Ammon's horn (tissue), 1 donor: ENCODE measurements around the gene SLC22A23.

Source experiments
- DNase-seq: peaks from one replicate; pipeline ENCODE4 v3.0.0-alpha.2; 2016; ENCODE audit warnings: low spot score

Gene SLC22A23

DNA sequence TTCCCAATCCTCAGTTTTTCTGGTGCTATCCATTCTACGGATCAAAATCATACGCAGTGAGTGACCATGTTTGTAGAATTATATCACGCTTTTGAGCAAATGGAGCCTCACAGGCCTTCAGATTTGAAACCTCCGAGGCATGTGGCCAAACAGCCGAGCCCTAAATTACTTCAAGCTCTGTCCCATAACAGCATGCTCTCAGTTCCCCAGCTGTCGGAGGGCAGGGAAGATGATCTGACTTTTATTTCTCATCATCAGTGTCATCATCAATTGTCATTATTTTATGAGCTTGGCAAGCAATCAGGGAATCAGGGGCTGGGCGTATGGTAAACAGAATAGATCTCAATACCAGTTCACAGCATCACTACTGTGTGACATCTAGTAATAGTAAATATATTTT lies 124.9 kb downstream of the SLC22A23 start:
- DNase-seq: no peak

DNA sequence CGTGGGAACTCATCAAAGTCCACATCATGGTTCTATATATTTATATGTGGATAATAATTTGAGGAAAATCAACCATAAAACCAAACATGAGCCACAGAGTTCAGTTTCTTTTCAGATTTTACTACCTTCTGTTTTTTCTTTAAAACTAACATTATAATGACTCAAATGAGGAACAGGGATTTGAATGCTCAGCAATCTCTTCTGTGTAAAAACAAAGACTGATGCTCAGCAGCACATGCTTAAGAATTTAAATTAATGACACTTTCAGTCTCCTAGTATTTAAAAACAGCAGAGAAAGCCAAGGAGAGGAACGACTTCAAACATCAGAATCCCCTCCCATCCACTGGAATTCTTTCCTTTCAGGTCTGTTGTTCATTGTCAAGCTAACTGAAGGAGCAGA lies 125.4 kb downstream of the SLC22A23 start:
- DNase-seq: no peak

DNA sequence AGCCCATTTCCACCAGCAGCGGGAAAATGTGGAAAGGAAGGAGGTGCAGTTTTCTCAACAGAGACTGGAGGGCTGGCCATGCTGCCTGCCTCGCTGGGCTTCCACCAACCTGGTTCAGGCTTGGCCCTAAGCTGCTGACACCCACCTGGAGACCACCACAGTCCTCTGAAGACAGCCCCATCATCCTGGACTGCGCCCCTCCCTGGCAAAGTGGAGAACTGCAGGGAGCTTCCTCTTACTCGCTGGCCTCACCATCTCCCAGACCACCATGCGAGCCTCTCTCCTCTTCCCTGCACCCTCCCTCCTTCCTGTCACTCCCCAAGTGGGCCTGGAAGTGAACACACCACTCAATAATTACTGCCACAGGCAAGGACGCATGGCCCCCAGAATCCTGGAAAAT lies 126.7 kb downstream of the SLC22A23 start:
- DNase-seq: no peak

DNA sequence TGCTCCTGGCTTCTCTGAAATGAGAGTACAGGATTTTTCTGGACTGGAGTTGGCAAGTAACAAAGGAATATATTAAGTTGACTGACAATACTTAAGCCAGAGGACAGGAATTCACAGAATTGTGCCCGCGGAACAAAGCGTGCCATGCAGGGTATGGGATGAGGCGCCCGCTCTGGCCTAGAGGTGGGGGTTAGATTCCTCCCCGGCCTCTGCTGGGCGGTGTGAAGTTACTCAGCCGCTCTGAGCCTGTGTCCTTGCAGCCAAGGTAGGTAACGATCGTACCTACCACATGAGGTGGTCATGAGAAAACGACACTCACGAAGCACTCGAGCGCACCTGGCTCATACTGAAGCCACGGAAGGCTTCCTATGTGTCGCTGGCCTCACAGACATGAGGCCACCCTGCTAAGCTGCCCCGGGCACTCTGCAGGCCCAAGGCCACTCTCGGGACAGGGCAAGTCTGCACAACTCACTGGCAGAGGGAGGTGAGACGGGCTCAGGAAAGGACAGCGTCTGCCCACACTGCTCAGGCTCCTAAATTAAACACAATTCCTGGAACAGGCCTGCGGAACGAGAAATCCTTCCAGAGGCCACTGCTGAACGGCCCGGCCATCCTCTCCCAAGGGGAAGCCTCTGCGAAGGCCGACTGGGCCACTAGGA lies 127.3 kb downstream of the SLC22A23 start:
- no peak for DNase-seq

DNA sequence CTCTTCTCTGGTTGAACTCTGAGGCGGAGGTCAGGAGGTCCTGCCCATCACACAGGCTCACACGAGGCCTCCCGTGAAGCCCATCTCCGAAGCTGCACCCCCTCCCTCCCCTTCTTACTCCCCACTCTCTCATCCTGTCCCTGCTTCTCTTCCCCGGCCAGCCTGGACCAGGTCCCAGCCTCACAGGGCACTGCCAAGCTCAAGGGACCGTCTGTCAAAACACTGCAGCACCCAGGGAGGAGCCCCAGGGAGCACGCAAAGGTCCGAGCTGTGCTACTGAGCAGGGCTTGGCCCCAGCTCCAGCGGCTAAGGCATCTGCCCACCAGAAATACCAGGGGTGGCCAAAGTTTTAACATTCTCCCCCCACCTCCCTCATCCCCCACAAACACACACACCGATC lies 128.1 kb downstream of the SLC22A23 start:
- DNase-seq: peak; percentile 57

DNA sequence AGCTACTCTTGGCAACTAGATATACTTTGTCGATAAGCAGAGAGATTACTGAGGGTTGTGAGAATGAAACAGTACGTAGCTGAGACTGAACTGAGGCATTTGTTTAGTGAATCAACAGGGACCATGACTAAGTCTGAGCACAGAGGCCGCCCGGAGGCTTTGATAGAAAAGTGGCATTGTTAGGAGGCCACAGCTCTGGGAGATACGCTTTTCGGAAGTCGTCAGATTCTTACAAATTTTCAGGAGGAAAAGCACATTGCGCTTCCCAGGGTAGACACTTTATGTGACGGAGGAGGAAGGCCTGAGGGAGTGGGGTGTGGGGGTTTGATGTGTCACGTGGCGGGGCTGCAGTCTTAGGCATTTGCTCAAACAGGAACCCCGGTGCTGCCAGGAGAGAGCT lies 128.7 kb downstream of the SLC22A23 start:
- no peak for DNase-seq

DNA sequence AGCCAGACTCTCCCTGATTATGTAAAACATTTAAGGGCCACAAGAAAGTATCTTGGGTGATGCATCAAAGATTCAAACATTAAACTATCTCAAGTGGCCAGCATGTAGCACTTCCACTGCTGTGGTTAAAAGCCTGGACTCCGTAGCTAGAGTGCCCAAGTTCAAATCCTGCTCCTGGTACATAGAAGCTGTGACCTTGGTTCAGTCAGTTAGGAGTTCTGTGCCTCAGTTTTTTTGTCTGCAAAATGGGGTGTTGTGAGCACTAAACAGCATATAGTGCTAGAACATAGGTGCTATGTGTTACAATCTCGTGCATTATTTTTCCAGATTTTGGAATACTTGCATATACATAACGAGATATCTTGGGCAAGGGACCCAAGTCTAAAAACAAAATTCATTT lies 129.4 kb downstream of the SLC22A23 start:
- no peak for DNase-seq

DNA sequence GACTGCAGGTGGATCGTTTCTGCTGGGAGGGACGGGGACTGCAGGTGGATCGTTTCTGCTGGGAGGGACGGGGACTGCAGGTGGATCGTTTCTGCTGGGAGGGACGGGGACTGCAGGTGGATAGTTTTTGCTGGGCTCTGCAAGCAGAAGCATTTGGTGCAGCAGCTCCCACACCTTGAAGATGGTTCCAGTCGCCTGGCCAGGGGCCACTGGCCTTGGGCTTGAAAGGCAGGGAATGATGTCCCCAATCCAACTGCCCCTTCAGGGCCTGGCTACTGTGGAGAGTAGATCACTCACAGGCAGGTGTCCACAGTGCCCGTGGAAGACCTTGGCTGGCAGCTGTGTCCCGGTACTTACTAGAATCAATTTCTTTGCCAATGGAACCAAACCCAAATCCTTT lies 129.9 kb downstream of the SLC22A23 start:
- no peak for DNase-seq

DNA sequence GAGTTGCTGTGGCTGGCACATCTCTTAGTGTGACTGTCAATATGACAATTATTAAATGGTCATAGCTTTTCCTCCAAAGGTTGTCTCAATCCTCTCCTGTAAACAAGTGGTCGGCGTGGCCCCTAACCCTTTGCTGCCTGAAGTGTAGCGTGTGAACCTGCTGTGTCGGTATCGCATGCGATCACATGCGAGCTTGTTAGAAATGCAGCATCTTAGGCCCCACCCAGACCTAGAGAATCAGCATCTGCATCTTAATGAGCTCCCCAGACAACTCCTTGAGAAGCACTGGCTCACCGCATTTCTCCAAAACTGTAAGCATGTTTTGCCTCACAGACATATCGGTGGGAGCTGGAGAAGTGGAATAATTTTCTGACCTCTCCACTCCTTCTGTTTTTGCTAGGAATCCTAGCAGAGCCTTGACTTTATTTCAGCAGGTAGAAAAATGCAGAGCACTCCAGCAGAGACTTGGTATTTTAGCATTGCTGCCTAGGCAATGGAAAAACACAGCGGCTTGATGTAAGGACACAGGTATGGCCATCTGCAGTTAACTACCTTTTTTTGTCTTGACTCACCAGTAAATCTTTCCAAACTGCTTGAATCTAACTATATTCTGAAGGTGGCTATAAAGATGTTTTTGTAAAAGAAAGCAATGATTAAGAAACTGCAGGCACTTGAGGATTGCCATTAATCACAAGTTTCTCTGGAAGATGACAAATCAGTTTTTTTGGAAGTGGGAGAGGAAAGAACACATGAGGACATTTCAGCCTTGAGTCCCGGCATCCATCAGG lies 130.5 kb downstream of the SLC22A23 start:
- DNase-seq: no peak

DNA sequence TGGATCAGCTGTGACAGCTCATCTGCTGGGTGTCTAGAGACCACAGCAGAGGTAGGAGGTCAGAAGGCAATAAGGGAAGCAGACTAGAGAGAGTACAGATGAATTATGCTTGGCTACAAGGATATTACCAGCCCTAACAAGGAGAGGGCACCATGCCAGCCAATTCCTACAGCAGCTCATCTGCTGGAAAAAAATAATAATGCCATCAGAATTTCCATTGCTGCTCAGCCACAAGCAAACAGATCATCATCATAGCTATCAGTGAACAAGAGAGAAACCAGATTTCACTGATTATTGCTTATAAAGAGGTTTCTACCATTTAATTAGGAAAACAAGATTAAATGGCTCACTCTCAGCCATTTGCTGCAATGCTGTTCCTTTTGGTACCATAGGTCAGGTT lies 131.6 kb downstream of the SLC22A23 start:
- peak; percentile 49 for DNase-seq

DNA sequence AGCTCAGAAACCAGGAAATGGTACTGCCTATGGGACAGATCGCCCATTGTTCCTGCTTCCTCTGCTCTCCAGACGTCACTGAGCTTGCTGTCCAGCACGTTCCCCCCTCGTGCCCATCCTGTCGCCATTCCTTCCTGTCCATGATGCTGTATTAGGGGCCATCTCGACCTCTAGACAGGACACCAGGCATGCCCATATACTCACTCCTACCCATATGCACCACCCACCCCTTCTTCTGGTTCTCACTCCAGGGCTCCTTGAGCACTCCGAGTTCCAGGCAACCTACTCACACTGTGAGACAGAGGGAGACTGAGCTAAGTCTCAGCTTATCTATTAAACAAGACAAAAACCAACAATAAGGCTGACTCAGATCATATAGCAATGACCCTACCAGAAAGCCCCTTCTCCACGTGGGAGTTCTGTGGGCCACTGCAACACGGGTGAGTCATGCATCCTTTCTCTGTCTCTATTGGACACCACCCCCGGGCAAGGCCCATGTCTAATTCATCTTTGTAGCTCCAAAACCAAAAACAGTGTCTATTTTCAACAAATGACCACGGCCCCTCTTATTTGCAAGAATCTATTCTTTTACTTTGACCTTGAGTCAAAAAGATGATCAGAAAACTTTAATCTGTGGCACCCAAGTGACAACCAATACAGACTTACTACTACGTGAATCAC lies 132.4 kb downstream of the SLC22A23 start:
- DNase-seq: peak; percentile 90

DNA sequence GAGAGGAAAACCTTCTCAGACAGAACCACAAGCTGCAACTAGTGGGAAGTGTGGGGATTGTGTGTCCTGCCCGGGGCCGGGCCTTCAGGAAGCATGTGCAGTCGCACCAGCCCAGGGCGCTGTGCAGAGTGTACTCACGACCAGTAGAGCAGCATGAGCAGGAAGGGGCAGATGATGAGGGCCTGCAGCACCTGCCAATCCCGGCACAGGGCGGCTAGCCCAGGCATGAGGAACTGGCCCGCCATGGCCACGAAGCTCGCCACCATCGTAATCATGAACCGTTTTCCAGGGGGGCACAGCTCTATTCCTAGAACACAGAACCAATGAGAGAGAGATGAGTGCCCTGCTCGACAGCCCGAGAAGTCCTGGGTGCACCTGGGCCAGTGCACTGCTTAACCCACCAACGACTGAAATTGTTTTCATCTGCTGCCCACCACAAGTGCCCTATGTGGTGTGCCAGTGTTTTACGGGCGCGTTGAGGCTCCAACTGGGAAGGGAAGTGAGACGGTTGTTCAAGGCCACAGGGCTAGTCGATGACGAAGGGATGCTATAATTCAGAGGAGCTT lies 133.1 kb downstream of the SLC22A23 start:
- no peak for DNase-seq

DNA sequence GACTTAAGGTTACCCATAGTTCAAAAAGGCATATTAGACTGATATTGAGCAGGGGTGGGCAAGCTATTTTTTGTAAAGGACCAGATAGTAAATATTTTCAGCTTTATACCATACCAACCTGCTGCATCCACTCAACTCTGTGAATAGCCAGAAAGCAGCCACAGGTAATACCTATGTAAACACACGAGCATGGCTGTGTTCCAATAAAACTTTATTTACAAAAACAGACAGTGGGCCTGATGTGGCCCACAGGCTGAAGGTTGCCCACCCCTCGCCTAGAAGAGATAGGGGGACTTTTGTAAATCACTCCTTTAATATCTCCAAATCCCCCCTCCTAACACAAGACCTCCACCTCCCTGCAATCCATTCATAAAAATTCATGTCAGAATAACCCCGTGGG lies 133.7 kb downstream of the SLC22A23 start:
- no peak for DNase-seq

DNA sequence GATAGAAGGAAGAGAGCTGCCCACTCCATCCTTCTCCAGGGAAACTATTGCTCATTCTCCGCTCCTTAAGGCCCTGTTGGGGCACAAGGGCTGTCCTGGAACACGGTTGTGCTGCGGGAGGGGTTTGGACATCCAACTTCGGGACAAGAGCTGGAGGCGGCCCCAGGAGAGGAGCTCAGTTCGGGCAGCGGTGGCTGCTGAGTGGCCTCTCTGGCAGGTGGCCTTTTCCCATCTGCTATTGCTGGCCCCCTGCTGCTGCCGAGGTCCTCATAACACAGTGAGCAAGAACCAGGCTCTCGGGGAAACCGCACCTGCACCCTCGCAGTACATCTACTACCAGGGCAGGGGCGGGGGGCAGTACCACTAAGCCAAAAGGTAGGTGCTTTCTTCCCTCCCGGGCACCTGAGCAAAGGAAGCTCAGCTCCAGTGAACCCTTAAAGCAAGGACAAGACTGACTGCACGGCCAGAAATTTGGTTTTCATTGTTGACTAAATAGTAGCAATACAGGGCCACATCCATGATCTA lies 134.4 kb downstream of the SLC22A23 start:
- no peak for DNase-seq

DNA sequence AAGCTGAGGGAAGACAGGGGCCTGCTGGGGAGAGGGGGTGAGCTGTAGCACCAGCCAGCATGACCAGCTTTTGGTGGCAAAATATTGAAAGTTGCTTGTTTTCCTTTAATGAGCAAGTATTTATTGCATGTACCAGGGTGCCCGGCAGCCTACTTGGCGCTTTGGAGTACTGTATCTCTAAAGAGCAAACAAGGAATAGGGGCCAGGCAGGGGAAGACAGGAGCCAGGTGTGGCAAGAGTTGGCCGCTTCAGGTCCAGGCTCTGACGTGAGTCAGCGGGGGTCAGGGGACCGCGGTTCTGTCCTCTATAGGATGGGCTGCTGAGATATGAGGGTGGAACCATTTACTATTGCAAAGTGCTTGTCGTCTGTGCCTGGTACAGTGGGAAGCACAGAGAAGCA lies 135.0 kb downstream of the SLC22A23 start:
- no peak for DNase-seq

DNA sequence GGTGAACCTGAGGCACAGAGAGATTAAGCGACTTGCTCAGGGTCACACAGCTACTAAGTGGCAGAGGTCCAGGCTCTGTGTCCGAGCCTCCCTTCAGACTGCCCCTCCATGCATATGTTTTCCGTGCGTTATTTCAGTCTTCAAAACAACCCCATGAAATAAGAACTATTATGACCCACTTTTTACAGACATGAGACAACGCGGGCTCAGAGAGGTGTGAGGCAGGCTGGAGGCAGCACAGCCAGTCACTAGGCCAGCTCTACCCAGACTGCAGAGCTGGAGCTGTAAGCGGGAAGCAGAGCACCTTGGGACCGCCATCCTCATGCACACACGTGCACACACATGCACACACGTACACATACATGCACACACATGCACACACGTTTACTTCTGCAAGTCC lies 135.8 kb downstream of the SLC22A23 start:
- no peak for DNase-seq

DNA sequence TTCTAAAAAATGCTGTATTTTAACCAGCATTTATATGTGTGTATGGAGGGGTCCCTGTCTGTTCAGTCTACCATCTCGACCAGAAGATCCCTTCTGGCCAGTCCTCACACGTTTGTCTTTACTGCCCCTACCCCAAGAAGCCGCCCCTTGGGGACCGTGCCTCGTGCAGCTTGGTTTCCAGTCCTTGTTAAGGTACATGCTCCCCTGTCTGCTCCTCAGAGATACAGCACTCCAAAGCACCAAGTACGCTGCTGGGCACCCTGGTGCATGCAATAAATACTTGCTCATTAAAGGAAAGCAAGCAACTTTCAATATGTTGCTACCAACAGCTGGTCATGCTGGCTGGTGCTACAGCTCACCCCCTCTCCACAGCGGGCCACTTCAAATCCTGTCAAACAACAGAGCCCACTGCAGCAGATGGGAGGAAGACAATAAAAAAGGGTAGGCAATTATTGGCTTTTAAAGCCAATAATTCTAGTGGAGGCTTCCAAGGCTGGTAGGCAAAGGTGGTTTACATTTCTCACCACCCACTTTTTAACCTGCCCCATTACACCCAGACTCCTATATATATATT lies 136.5 kb downstream of the SLC22A23 start:
- no peak for DNase-seq

DNA sequence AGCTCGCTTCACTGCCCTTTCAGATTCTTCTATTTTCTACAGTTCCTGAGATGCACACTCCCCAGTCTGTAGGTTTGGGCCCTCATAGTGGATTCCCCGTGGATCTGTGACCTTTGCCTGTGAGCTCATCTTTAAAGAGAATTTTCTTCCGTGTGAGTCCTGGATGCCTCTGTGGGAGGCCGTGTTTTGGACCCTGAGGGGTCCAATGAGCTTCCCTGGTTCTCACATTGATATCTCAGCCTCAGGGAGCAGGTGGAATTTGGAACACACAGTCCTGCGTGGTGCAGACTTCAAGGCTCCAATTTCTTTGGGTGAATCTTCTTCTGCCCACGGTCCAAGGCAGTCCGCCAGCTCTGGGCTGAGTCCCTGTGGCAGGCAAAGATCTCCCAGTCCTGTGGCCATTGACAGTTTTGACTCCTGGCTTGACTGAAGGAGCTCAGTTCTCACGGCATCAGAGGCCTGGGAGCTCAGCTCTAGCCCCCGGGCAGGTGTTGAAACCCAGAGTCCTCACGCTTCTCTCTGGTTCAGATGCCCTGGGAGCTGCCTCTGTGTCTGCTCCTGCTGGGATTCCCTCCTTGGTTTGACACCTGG lies 137.1 kb downstream of the SLC22A23 start:
- DNase-seq: no peak

DNA sequence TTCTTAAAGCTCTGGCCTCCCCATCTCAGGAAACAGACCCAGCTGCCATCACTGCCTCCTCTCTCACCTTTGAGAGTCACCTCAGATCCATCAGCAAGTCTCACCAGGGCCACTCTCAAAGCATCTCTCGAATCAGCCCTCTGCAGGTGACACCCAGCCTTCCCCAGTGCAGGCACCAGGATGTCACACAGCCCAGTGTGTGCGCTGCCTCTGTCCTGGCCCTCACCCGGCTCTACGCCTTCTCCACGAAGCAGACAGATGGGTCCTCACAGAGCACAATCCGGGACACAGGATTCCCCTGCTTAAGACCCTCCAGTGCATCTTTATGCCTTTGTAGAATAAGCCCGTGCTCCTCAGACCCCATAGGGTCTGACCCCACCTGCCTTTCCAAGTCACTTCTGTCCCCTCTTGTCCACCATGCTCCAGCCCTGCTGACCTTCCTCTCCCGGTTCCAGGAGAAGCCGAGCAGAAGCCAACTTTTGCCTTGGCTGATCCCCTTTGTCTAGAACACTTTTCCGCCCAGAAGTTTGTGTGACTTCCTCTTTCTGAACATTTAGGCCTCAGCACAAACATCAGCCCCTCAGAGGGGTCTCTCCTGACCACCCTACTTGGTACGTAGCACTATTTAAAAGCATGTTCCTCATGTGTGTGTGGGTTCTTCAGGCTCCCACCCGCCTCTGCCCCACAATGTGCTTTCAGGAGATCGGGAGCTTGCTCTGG lies 137.9 kb downstream of the SLC22A23 start:
- no peak for DNase-seq

DNA sequence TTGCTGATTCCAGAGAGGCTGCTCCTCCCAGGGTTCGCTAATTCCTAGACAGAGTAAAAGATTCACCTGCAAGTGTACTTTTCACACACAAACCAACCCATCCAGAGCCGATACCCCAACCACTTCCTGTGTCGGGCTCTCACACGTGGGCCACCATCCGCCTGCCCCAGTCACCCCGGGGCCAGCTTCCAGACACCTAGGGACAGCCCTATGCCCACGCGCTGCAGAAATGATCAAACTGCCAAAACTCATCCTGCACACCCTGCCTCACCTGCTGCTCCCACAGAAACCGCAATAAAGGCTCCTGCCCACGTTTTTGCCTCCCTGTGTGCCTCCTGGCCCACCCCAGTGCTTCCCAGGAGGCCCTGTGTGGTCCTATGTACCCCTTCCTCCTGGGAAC lies 138.6 kb downstream of the SLC22A23 start:
- DNase-seq: no peak

DNA sequence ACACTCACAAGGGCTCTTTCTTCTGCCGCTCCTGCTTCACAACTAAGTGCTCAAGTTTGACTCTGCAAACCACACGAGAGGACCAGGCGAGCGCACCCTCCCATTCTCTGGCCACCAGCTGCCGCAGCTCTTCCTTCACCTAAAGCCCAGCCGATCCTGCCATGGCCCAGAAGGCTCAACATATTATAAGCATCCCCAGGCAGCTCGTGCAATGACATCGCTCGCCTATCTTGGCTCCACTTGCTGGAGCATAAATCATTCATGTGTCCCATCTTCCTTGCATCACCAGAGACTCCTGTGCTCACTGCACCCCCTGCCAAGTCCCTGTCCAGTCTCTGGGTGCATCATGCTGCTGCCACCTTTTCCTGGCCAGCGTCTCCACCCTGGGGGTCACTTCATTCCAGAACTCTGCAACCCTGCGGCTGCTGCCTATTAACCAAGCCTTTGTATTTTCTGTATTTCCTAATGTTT lies 139.1 kb downstream of the SLC22A23 start:
- DNase-seq: no peak
